GM12878 (cell line): ENCODE results near the gene SUSD1. TPM values are rescaled to one million over a fixed set of nuclear protein-coding genes. Genes with fewer than 3 reads are reported as not detected.

ENCODE experiments used
- ATAC-seq: fragments of 200-7000 bp; cut with Tn5 transposase; 3 replicates; pipeline ENCODE4 v1.9.1; 2020; ENCODE audit warnings: mild to moderate bottlenecking, moderate library complexity
- BruUV-seq: library from RNA; stranded (reverse); fragments of 400-500 nt; replicated peaks from 2 replicates; lab custom pipeline; 2021; lab: Mats Ljungman, UMichigan
- CTCF ChIA-PET: fragments of 300-600 bp; sonication (Branson Sonifier 250); formaldehyde crosslinking; extraction: SDS; loops from one replicate; lab custom pipeline; 2021; ENCODE audit warnings: inconsistent platforms; lab: Yijun Ruan, JAX
- POLR2A ChIA-PET: fragments of 350-600 bp; formaldehyde crosslinking; extraction: SDS; loops from one replicate; lab custom pipeline; 2021; ENCODE audit warnings: inconsistent platforms; lab: Charles Lee
- RAD21 ChIA-PET: fragments of 300-600 bp; sonication (Branson Sonifier 250); formaldehyde crosslinking; loops from one replicate; lab custom pipeline; 2023; ENCODE audit warnings: antibody characterized with exemption; ENCODE audit not compliant: unreplicated experiment; lab: Charles Lee
- SMC1A ChIA-PET: fragments of 300-600 bp; sonication (Branson Sonifier 250); formaldehyde crosslinking; loops from one replicate; lab custom pipeline; 2023; ENCODE audit not compliant: unreplicated experiment, uncharacterized antibody; lab: Charles Lee
- DNase-seq: peaks from one replicate; pipeline ENCODE4 v3.0.0-alpha.2; 2011; ENCODE audit warnings: low read depth, low spot score
- FAIRE-seq: peaks from 3 replicates; lab custom pipeline; 2011; peaks lifted over from hg19 to GRCh38; lab: Jason Lieb, UNC
- H2AFZ ChIP-seq: 2 replicates; pipeline ENCODE4 v1.6.0; 2011; ENCODE audit warnings: low read depth, low read length, control low read depth; ENCODE audit not compliant: control insufficient read depth
- H3K27ac ChIP-seq: 2 replicates; pipeline ENCODE4 v1.5.1; 2011; ENCODE audit warnings: control low read depth; ENCODE audit not compliant: control insufficient read depth, insufficient read depth
- H3K27me3 ChIP-seq, 2 experiments: replicated peaks in 1 of 2; 2 replicates each; pipeline versions ENCODE4 v1.6.0 to v1.6.1; 2011; ENCODE audit warnings: low read length in 1 of 2; ENCODE audit not compliant: control insufficient read depth in 2 of 2, insufficient read depth in 2 of 2
- H3K36me3 ChIP-seq, 2 experiments: 2 replicates each; pipeline ENCODE4 v1.5.1; 2011; ENCODE audit warnings: low read length in 1 of 2; ENCODE audit not compliant: control insufficient read depth in 2 of 2, insufficient read depth in 2 of 2
- H3K4me1 ChIP-seq: 2 replicates; pipeline ENCODE4 v1.6.1; 2011; ENCODE audit warnings: mild to moderate bottlenecking, low read length, moderate library complexity, mixed read lengths; ENCODE audit not compliant: control insufficient read depth, insufficient read depth
- H3K4me2 ChIP-seq: 2 replicates; pipeline ENCODE4 v1.6.0; 2011; ENCODE audit warnings: control low read depth; ENCODE audit not compliant: control insufficient read depth, insufficient read depth
- H3K4me3 ChIP-seq: fragments of 200-600 bp; sonication (generic); 2 replicates; pipeline ENCODE4 v1.5.1; 2016
- H3K79me2 ChIP-seq: 2 replicates; pipeline ENCODE4 v1.6.0; 2011; ENCODE audit warnings: low read length; ENCODE audit not compliant: control insufficient read depth, insufficient read depth
- H3K9ac ChIP-seq: 2 replicates; pipeline ENCODE4 v1.8.0; 2011; ENCODE audit warnings: low read length, control low read depth, mixed read lengths; ENCODE audit not compliant: control insufficient read depth, insufficient read depth
- H3K9me3 ChIP-seq: replicated peaks from 3 replicates; pipeline ENCODE4 v1.5.1; 2011; ENCODE audit warnings: mild to moderate bottlenecking, low read length; ENCODE audit not compliant: control insufficient read depth, insufficient read depth
- H4K20me1 ChIP-seq: 2 replicates; pipeline ENCODE4 v1.6.0; 2011; ENCODE audit not compliant: control insufficient read depth, insufficient read depth
- CHD4 ChIP-seq: fragments of 200-600 bp; sonication (generic); IDR thresholded peaks from 2 replicates; pipeline ENCODE4 v1.6.1; 2016; ENCODE audit warnings: mild to moderate bottlenecking
- REST ChIP-seq: IDR thresholded peaks from 2 replicates; pipeline ENCODE4 v1.6.1; 2012; ENCODE audit warnings: mild to moderate bottlenecking, low read depth, low read length
- SIN3A ChIP-seq: IDR thresholded peaks from 2 replicates; pipeline ENCODE4 v1.6.1; 2012; ENCODE audit warnings: low read depth, low read length, improper control_type of control experiment
- SMAD1 ChIP-seq: fragments of 450-650 bp; IDR thresholded peaks from 2 replicates; pipeline ENCODE4 v1.6.1; 2018; ENCODE audit warnings: mild to moderate bottlenecking, low read depth; ENCODE audit not compliant: partially characterized antibody
- in situ Hi-C: fragments of 300-500 bp; cut with MboI; formaldehyde crosslinking; loops from 9 replicates; pipeline ENCODE4 v1.14.3; 2018; ENCODE audit warnings: mixed read lengths
- intact Hi-C: fragments of 100-400 bp; cut with micrococcal nuclease; formaldehyde crosslinking; loops from one replicate; pipeline ENCODE4 v1.14.2; 2022; ENCODE audit not compliant: unreplicated experiment
- polyA plus RNA-seq, 11 experiments: library from polyadenylated mRNA; depleted of rRNA in 4 of 11; unstranded in 6 of 11; stranded (reverse) in 5 of 11; fragments of >200 nt; fragmentation: Nextera tagmentation in 4 of 11; fragmentation: Illumina TruSeq in 1 of 11; extraction: Ambion mirVana in 4 of 11; extraction: Trizol in 1 of 11; gene quantifications; 1 replicate in 1 of 11; 2 replicates in 10 of 11; pipeline versions ENCODE4 v1.2.1 to v1.2.3, GENCODE V29; 2011 to 2016; ENCODE audit warnings: inconsistent platforms in 2 of 11, missing spikeins in 2 of 11, low read depth in 1 of 11
- total RNA-seq, 4 experiments: library from RNA; depleted of rRNA in 3 of 4; stranded (reverse); fragments of >200 nt in 3 of 4; fragmentation: Illumina TruSeq in 1 of 4; extraction: Trizol in 1 of 4; gene quantifications; 2 replicates each; pipeline versions ENCODE4 v1.2.1 to v1.2.3, GENCODE V29; 2013 to 2021
- TF ChIP-seq, protein P1 (sequence below): fragments of 450-650 bp; formaldehyde crosslinking; IDR thresholded peaks from 2 replicates; pipeline ENCODE4 v1.5.0; 2022; ENCODE audit warnings: mild to moderate bottlenecking, missing genetic modification characterization

Gene SUSD1
- total and polyA plus RNA-seq, 10 of the 15 experiments (the other 5 are each of a cell fraction or from before 2014, with no cell fraction given): 6.7 to 20.8 (median 13.2) TPM

DNA sequence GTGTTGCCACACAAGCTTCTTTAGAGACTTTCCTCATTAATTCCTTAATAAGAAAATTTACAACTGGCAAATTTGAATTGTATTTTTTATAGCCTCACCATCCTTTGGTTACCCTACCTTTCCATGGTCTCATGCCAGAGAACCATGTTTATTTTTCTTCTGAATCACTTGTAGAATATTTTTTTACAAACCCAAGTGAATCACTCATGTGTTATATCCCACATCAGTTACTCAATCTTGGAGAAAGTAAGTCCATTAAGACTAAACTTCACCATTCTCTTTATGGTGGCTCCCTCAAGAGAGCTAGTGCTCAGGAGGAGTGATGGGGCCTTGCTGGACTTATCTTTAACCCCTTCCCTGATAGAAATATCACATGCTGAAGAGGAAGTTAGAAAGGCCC is 128.9 kb downstream of the SUSD1 start:
- Histone ChIP-seq H3K36me3 (no peaks in the 10 kb centered on the region), H3K4me3 (no peak overlapping the region), H4K20me1 (no peaks in the 10 kb centered on the region), H3K9me3 (peaks cover 13% of the 10 kb centered on the region), H3K27ac (no peak overlapping the region), H3K4me1 (peaks cover 12% of the 10 kb centered on the region), H3K27me3 (no peaks in the 10 kb centered on the region), H2AFZ (no peak overlapping the region), H3K9ac (no peak overlapping the region), H3K79me2 (no peaks in the 10 kb centered on the region), H3K4me2 (no peak overlapping the region)
- intact Hi-C loops (no loop called here), in situ Hi-C loops (no loop called here)
- BruUV-seq: no TSS peak
- ChIA-PET CTCF (interaction anchor here (0.6 to 1.5 kb wide), 2 partner anchors 12 to 592 kb away, joined by 3 read pairs; no protein-coding TSS in a partner anchor), POLR2A (interaction anchor here (0.7 to 1.7 kb wide), 2 partner anchors 11 to 60 kb away, joined by 3 to 5 read pairs; no protein-coding TSS in a partner anchor), SMC1A (interaction anchor here (1.9 kb wide), 1 partner anchor 22 kb away, joined by 6 read pairs; no protein-coding TSS in a partner anchor), RAD21 (interaction anchor here (0.6 to 1.2 kb wide), 3 partner anchors 25 to 118 kb away, joined by 3 read pairs; no protein-coding TSS in a partner anchor)
- DNase-seq (no peak), ATAC-seq (no peak), FAIRE-seq (no peak)
- TF ChIP-seq REST (no peak), CHD4 (no peak), SMAD1 (no peak), SIN3A (no peak)
- TF ChIP-seq, protein P1, sequence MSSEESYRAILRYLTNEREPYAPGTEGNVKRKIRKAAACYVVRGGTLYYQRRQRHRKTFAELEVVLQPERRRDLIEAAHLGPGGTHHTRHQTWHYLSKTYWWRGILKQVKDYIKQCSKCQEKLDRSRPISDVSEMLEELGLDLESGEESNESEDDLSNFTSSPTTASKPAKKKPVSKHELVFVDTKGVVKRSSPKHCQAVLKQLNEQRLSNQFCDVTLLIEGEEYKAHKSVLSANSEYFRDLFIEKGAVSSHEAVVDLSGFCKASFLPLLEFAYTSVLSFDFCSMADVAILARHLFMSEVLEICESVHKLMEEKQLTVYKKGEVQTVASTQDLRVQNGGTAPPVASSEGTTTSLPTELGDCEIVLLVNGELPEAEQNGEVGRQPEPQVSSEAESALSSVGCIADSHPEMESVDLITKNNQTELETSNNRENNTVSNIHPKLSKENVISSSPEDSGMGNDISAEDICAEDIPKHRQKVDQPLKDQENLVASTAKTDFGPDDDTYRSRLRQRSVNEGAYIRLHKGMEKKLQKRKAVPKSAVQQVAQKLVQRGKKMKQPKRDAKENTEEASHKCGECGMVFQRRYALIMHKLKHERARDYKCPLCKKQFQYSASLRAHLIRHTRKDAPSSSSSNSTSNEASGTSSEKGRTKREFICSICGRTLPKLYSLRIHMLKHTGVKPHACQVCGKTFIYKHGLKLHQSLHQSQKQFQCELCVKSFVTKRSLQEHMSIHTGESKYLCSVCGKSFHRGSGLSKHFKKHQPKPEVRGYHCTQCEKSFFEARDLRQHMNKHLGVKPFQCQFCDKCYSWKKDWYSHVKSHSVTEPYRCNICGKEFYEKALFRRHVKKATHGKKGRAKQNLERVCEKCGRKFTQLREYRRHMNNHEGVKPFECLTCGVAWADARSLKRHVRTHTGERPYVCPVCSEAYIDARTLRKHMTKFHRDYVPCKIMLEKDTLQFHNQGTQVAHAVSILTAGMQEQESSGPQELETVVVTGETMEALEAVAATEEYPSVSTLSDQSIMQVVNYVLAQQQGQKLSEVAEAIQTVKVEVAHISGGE (CRISPR knock-in tag): no peak
